Measurements from ENCODE around the gene ATP9B.

DNA sequence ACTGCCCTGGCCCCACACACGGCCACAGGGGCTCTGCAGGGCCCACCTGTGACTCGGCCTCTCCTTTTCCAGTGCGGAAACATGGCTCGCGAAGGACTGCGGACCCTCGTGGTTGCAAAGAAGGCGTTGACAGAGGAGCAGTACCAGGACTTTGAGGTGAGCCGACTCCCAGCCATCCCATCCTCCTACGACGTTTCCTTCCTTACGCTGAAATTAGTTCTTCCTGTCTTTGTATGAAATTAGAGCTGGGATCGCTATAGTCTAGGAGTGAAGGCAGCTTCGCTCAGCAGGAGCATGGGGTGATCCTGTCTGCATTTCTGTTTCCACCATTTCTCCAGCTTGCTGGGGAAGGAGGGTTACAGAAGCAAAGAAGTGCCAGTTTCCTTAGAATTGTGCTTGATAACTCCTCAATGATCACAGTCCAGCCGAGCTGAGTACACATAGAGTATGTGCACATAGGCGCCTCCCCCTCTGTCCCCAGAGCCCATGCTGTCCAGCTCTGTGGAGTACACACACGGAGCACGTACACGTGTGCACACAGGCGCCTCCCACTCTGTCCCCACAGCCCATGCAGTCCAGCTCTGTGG lies 267.5 kb downstream of the ATP9B start:
- TF ChIP-seq, protein P1, sequence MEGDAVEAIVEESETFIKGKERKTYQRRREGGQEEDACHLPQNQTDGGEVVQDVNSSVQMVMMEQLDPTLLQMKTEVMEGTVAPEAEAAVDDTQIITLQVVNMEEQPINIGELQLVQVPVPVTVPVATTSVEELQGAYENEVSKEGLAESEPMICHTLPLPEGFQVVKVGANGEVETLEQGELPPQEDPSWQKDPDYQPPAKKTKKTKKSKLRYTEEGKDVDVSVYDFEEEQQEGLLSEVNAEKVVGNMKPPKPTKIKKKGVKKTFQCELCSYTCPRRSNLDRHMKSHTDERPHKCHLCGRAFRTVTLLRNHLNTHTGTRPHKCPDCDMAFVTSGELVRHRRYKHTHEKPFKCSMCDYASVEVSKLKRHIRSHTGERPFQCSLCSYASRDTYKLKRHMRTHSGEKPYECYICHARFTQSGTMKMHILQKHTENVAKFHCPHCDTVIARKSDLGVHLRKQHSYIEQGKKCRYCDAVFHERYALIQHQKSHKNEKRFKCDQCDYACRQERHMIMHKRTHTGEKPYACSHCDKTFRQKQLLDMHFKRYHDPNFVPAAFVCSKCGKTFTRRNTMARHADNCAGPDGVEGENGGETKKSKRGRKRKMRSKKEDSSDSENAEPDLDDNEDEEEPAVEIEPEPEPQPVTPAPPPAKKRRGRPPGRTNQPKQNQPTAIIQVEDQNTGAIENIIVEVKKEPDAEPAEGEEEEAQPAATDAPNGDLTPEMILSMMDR (IDR thresholded peaks at IDR 0.05), result no peak
- no peak for TF ChIP-seq EP300 (IDR thresholded peaks at IDR 0.05)

All from sigmoid colon (tissue), 4 donors.